SK-MEL-5 (cell line): ENCODE data around the gene PLK2. TPM values are rescaled to one million over a fixed set of nuclear protein-coding genes. Genes with fewer than 3 reads are reported as not detected.

Experiments
- DNase-seq: peaks from one replicate; pipeline ENCODE4 v3.0.0-alpha.2; 2016; ENCODE audit warnings: low read depth, low spot score
- in situ Hi-C: cut with HindIII; loops from 2 replicates; pipeline ENCODE4 v1.10.0; 2016; ENCODE audit warnings: low sequenced_read_pairs, high pct_unique_total_duplicates, low pct_unique_long_range_greater_than_20kb
- total RNA-seq: library from RNA; depleted of rRNA; stranded (reverse); fragments of >200 nt; shearing (Covaris generic); gene quantifications from 2 replicates; pipeline ENCODE4 v1.2.3, GENCODE V29; 2014

The PLK2 gene
- total RNA-seq, 1 experiment from 2014 or later = 156 TPM

- no peak for DNase-seq
- in situ Hi-C loops = no loop called here
These were observed 4.8 kb downstream of the PLK2 start for GRCh38 chr5:58455066-58455465.

DNA sequence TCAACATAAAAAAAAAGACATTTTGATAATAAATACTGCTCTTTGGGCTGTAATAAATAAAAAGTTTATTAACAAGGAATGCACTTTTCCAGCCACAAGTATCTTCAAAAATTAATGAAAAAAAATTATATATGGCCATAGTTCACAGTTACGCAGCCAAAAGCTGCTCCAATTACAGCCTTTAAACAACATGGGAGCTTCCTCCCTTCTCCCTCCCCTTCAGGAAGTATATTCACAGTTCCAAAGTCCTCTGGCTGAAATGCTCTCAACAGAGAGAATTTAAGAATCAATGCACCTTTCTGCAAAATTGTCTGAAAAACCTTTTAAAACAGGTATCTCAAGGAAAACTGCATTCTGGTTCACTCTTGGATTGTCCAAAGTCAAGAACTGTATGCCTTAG, 5.9 kb downstream of the PLK2 start:
- in situ Hi-C loops = no loop called here
- no peak for DNase-seq

DNA sequence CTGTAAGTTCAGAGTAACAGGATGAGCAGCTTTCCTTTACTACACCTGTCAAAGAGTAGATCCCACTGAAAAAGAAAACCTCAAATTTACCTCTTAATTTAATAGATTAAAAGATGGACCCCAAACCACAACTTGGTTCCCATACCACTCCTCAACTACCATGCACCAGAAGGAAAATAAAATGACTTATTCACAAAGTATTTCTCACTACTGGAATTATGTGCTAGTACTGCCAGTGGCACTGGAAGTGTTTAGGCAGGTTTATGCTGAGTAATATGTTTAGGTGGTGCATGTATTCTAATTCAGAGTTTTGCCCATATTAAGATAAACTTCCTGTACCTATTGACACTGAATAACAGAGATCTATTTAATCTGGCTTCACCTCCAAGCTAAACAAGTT, 6.6 kb downstream of the PLK2 start:
- DNase-seq = no peak
- in situ Hi-C loops = no loop called here

DNA sequence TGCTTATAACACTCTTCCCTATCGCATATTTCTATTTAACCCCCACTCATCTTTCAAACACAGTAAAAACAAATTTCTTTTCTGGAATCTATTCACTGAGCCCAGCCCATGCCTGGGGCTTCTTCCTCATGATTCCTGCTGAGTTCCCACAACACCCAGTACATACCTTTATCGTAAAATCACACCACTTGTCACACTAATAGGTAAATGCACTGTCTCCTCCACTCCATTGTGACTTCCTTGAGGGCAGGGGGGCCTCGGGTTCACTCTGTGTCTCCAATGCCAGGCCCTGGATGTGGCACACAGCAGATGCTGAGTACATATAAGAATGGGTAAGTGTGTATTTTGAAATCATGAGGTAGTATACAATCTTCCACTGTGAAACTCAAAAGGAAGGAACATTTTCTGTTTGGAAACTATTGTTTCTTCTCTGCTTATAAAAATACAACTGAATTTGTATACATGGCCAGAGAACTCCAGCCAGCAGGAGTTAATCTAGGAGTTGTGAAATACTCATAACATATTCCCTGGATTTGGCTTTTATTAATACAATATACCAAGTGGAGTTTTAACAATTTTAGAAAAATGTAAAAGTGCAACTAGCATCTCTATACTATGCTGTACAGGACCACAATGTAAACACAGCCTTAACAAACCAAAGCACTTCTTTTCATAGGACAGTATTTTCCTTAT, 7.2 kb downstream of the PLK2 start:
- in situ Hi-C loops = no loop called here
- no peak for DNase-seq

- DNase-seq = no peak
- in situ Hi-C loops = no loop called here
These were observed 7.9 kb downstream of the PLK2 start for GRCh38 chr5:58451732-58452565.

- in situ Hi-C loops = no loop called here
- DNase-seq = no peak
These were observed 8.9 kb downstream of the PLK2 start for GRCh38 chr5:58450811-58451629.

- in situ Hi-C loops = no loop called here
These were observed 9.9 kb downstream of the PLK2 start for GRCh38 chr5:58450018-58450417.

DNA sequence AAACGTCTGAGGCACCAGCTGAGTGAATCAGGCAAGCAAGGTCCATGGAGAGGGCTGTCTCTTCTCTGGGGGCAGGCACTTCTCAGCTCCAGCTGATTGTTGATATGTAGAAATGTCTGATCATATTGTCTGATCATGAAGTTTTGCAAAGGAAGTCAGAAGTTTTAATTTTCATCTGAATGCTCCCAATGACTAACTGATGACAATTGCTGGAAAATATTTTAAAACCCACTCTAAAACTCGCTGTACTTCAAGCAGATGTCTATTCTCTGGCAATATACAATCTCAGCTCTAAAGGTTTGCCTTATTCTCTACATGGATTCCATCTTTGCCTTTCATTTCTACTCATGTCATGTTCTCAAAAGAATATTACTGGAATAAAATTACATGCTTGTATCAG, 12.7 kb downstream of the PLK2 start:
- no peak for DNase-seq
- in situ Hi-C loops = no loop called here

More at GRCh38 chr5:58450018-58450417, 9.9 kb downstream of the PLK2 start:
- no peak for DNase-seq

- in situ Hi-C loops = no loop called here
- DNase-seq = no peak
These were observed 13.9 kb downstream of the PLK2 start for GRCh38 chr5:58446024-58446423.

DNA sequence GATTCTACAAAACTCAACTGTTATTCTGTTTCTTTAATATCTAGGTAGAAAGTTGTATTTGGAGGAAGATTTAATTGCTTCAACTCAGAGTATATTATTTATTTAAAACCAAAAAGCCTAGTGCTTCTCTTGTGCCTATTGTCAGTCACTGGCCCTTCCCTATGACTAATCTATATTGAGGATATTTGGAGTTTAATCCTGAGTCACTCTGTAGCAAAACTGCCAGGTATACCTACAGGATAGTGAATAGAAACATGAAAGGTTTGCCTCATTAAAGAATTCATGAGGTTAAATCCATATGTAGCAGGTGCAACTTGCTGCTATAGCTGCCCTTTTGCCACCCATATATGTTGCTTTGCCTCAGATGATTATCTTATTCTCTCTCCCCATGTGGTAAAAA, 15.1 kb downstream of the PLK2 start:
- DNase-seq = no peak
- in situ Hi-C loops = no loop called here

DNA sequence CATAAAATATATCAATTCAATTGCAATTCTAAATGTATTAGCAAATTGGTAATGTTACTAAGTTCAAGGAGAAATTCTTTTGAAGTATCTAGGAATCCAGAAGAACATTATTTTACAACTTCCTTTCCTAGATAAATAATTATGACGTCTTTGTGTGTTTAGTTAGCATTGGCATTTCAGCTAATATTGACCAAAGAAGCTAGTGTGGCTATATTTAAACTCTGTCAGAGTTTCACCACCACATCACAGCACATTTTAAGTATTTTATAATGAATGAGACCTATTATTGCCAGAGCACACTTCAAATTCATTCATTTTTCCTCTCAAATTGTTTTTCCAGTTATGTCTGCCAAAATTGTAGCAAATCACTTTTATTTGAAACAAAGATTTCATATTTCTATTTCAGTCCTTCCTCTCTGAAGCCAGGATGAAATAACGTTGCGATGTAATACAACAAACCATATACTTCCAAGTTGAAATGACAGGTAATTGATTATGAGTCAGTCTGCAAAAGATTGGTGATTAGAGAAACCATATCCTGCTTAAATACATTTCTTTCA, 18.9 kb downstream of the PLK2 start:
- in situ Hi-C loops = no loop called here
- DNase-seq = no peak

DNA sequence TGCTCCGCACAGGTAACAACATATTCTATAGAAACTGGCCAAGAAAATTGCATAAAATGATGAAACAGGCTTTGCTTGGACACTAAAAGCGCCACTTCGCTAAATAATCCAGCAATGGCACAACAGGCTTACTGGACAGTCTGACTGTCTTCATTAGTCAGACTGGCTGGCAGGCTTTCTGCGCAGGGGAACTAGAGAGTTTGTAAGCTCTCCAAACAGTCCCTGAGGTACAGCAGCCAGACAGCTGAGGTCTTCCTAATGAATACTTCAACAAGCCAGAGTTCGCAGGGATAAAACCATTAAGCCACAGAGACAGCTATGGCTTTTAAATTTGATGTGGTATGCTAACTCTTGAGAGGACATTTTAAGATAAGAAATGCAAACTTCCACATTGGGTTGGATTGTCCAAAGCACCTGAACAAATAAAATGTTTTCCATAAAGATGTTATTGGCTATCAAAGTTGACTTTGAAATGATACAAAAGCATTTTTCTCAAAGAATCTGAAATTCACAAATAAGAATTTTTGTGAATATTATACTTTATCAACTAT, 20.7 kb downstream of the PLK2 start:
- DNase-seq = no peak
- in situ Hi-C loops = no loop called here

- DNase-seq = no peak
- in situ Hi-C loops = no loop called here
These were observed 22.2 kb downstream of the PLK2 start for GRCh38 chr5:58437661-58438060.

- in situ Hi-C loops = no loop called here
- DNase-seq = no peak
These were observed 28.1 kb downstream of the PLK2 start for GRCh38 chr5:58431832-58432231.

GRCh38 chr5:58412932-58413331, 47.0 kb downstream of the PLK2 start:
- in situ Hi-C loops = no loop called here
- no peak for DNase-seq

GRCh38 chr5:58412081-58412480, 47.8 kb downstream of the PLK2 start:
- in situ Hi-C loops = no loop called here

GRCh38 chr5:58411372-58411771, 48.5 kb downstream of the PLK2 start:
- no peak for DNase-seq
- in situ Hi-C loops = no loop called here

More at GRCh38 chr5:58412081-58412480, 47.8 kb downstream of the PLK2 start:
- no peak for DNase-seq

- DNase-seq = peak; percentile 7
- in situ Hi-C loops = no loop called here
These were observed 49.4 kb downstream of the PLK2 start for GRCh38 chr5:58410441-58410840.
